ENCODE results near the gene LHX2. TPM values are rescaled to one million over a fixed set of nuclear protein-coding genes. Genes with fewer than 3 reads are reported as not detected.

LHX2 gene
- total RNA-seq, 2 experiments from 2014 or later = not detected

- CTCF ChIA-PET = no interaction called here
- H3K4me3 Mint-ChIP-seq = no peak overlapping the region
- intact Hi-C loops (cut with micrococcal nuclease) = no loop called here
These were observed 63.2 kb downstream of the LHX2 start for GRCh38 chr9:124074746-124075145.

GRCh38 chr9:124075761-124076160, 64.2 kb downstream of the LHX2 start:
- H3K4me1 Mint-ChIP-seq (ENCODE audit: low read depth) = no peaks in the 10 kb centered on the region
- no peaks in the 10 kb centered on the region for H3K9me3 Mint-ChIP-seq
- no peak overlapping the region for H3K27ac Mint-ChIP-seq
- peaks cover 17% of the 10 kb centered on the region for H3K27me3 Mint-ChIP-seq
- intact Hi-C loops (cut with micrococcal nuclease) = no loop called here
- POLR2A ChIA-PET = no interaction called here
- no peak overlapping the region for H3K4me3 Mint-ChIP-seq
- no peak for DNase-seq
- no peaks in the 10 kb centered on the region for H3K36me3 Mint-ChIP-seq
- CTCF ChIA-PET = no interaction called here

More at GRCh38 chr9:124074746-124075145, 63.2 kb downstream of the LHX2 start:
- Mint-ChIP-seq H3K27me3 (peaks cover 23% of the 10 kb centered on the region), H3K27ac (no peak overlapping the region), H3K4me1 (ENCODE audit: low read depth) (no peaks in the 10 kb centered on the region), H3K36me3 (no peaks in the 10 kb centered on the region), H3K9me3 (no peaks in the 10 kb centered on the region)
- POLR2A ChIA-PET = no interaction called here
- no peak for DNase-seq

- POLR2A ChIA-PET = no interaction called here
- Mint-ChIP-seq H3K27me3 (peaks cover 7% of the 10 kb centered on the region), H3K4me3 (no peak overlapping the region), H3K4me1 (ENCODE audit: low read depth) (no peaks in the 10 kb centered on the region), H3K9me3 (no peaks in the 10 kb centered on the region), H3K36me3 (no peaks in the 10 kb centered on the region), H3K27ac (no peak overlapping the region)
- CTCF ChIA-PET = interaction anchor here (0.6 kb wide), 1 partner anchor 1954 kb away, joined by 3 read pairs; no protein-coding TSS in a partner anchor
- intact Hi-C loops (cut with micrococcal nuclease) = no loop called here
- DNase-seq = no peak
These were observed 66.5 kb downstream of the LHX2 start for GRCh38 chr9:124077915-124078572.

GRCh38 chr9:124078641-124079040, 67.1 kb downstream of the LHX2 start:
- no peak for DNase-seq
- no peaks in the 10 kb centered on the region for H3K36me3 Mint-ChIP-seq
- intact Hi-C loops (cut with micrococcal nuclease) = no loop called here

GRCh38 chr9:124079176-124079925, 67.8 kb downstream of the LHX2 start:
- no peak overlapping the region for H3K4me3 Mint-ChIP-seq

More at GRCh38 chr9:124078641-124079040, 67.1 kb downstream of the LHX2 start:
- Mint-ChIP-seq H3K4me3 (no peak overlapping the region), H3K27me3 (peaks cover 4% of the 10 kb centered on the region), H3K9me3 (no peaks in the 10 kb centered on the region), H3K4me1 (ENCODE audit: low read depth) (no peaks in the 10 kb centered on the region), H3K27ac (no peak overlapping the region)
- CTCF ChIA-PET = no interaction called here
- POLR2A ChIA-PET = no interaction called here

GRCh38 chr9:124082622-124083021, 71.1 kb downstream of the LHX2 start:
- no peaks in the 10 kb centered on the region for H3K4me1 Mint-ChIP-seq (ENCODE audit: low read depth)
- intact Hi-C loops (cut with micrococcal nuclease) = no loop called here
- no peak overlapping the region for H3K27ac Mint-ChIP-seq
- H3K4me3 Mint-ChIP-seq = no peak overlapping the region
- H3K9me3 Mint-ChIP-seq = peaks cover 14% of the 10 kb centered on the region
- POLR2A ChIA-PET = no interaction called here
- peaks cover 2% of the 10 kb centered on the region for H3K27me3 Mint-ChIP-seq
- H3K36me3 Mint-ChIP-seq = peaks cover 2% of the 10 kb centered on the region
- no peak for DNase-seq
- CTCF ChIA-PET = no interaction called here

More at GRCh38 chr9:124079176-124079925, 67.8 kb downstream of the LHX2 start:
- ChIA-PET CTCF (no interaction called here), POLR2A (no interaction called here)
- Mint-ChIP-seq H3K9me3 (no peaks in the 10 kb centered on the region), H3K36me3 (no peaks in the 10 kb centered on the region), H3K27me3 (peaks cover 3% of the 10 kb centered on the region), H3K4me1 (ENCODE audit: low read depth) (no peaks in the 10 kb centered on the region), H3K27ac (no peak overlapping the region)
- intact Hi-C loops (cut with micrococcal nuclease) = no loop called here
- DNase-seq = no peak

Other genes with a start within 250 kb of the LHX2 start
- gene DENND1A, start 81.6 kb upstream of the LHX2 start, total RNA-seq = 10 to 100 TPM; 17.3 to 18.0 TPM
- gene NEK6, start 246.2 kb downstream of the LHX2 start, total RNA-seq = 10 to 100 TPM; 16.1 to 18.8 TPM